Neuronal stem cell (in vitro differentiated cells): ENCODE measurements around the gene RPLP2.
A peak's percentile ranks its signal among the peaks of the same experiment; 100 is the strongest.

ENCODE experiments used
- DNase-seq: peaks from one replicate; pipeline ENCODE4 v3.0.0-alpha.2; 2013; ENCODE audit warnings: low spot score
- H2AFZ ChIP-seq: one replicate; pipeline ENCODE4 v1.6.1; 2013; ENCODE audit warnings: mild to moderate bottlenecking, low read length, inconsistent platforms
- H2AK5ac ChIP-seq: 2 replicates; pipeline ENCODE4 v1.6.1; 2013; ENCODE audit warnings: low read depth, mild to moderate bottlenecking, inconsistent platforms, low read length, moderate library complexity, mixed read lengths
- H2BK120ac ChIP-seq: 2 replicates; pipeline ENCODE4 v1.6.1; 2013; ENCODE audit warnings: low read depth, mild to moderate bottlenecking, inconsistent platforms, low read length, moderate library complexity, mixed read lengths
- H2BK12ac ChIP-seq: one replicate; pipeline ENCODE4 v1.6.1; 2013; ENCODE audit warnings: low read length, inconsistent platforms
- H2BK15ac ChIP-seq: 2 replicates; pipeline ENCODE4 v1.6.1; 2013; ENCODE audit warnings: mild to moderate bottlenecking, low read length, inconsistent platforms, mixed read lengths
- H2BK5ac ChIP-seq: one replicate; pipeline ENCODE4 v1.6.1; 2013; ENCODE audit warnings: inconsistent platforms, mild to moderate bottlenecking, low read length, moderate library complexity
- H3K14ac ChIP-seq: one replicate; pipeline ENCODE4 v1.6.1; 2013; ENCODE audit warnings: low read length, inconsistent platforms
- H3K18ac ChIP-seq: 2 replicates; pipeline ENCODE4 v1.6.1; 2013; ENCODE audit warnings: low read length, inconsistent platforms
- H3K23ac ChIP-seq: 2 replicates; pipeline ENCODE4 v1.6.1; 2013; ENCODE audit warnings: low read depth, mild to moderate bottlenecking, mixed read lengths, low read length, inconsistent platforms; ENCODE audit not compliant: poor library complexity
- H3K27ac ChIP-seq: replicated peaks from 3 replicates; pipeline ENCODE4 v1.5.1; 2013; ENCODE audit warnings: low read length, inconsistent platforms
- H3K27me3 ChIP-seq, 3 experiments: 2 replicates each; pipeline ENCODE4 v1.6.1; 2013; ENCODE audit warnings: low read length in 3 of 3, mild to moderate bottlenecking in 2 of 3, inconsistent platforms in 1 of 3, low read depth in 1 of 3, mixed read lengths in 1 of 3, moderate library complexity in 1 of 3; ENCODE audit not compliant: control insufficient read depth in 3 of 3, insufficient read depth in 3 of 3
- H3K36me3 ChIP-seq, 2 donors: replicated peaks in 1 of 2; 2 replicates each; pipeline ENCODE4 v1.6.1; 2013; ENCODE audit warnings: low read length in 2 of 2; ENCODE audit not compliant: control insufficient read depth in 2 of 2, insufficient read depth in 2 of 2
- H3K4ac ChIP-seq: 2 replicates; pipeline ENCODE4 v1.6.1; 2013; ENCODE audit warnings: inconsistent platforms, mild to moderate bottlenecking, low read length, moderate library complexity
- H3K4me1 ChIP-seq, 2 donors: 1 replicate in 1 of 2; 2 replicates in 1 of 2; pipeline ENCODE4 v1.6.1; 2013; ENCODE audit warnings: low read length in 2 of 2, low read depth in 1 of 2; ENCODE audit not compliant: control insufficient read depth in 2 of 2, insufficient read depth in 1 of 2
- H3K4me2 ChIP-seq: one replicate; pipeline ENCODE4 v1.6.1; 2013; ENCODE audit warnings: mild to moderate bottlenecking, low read length, inconsistent platforms; ENCODE audit not compliant: insufficient read depth, poor library complexity, severe bottlenecking
- H3K4me3 ChIP-seq, 2 donors: 2 replicates each; pipeline ENCODE4 v1.5.1; 2013; ENCODE audit warnings: low read length in 2 of 2, mild to moderate bottlenecking in 2 of 2, inconsistent platforms in 1 of 2, moderate library complexity in 1 of 2
- H3K79me1 ChIP-seq: one replicate; pipeline ENCODE4 v1.6.1; 2013; ENCODE audit warnings: low read depth, mild to moderate bottlenecking, inconsistent platforms, low read length, moderate library complexity
- H3K9ac ChIP-seq: one replicate; pipeline ENCODE4 v1.6.1; 2013; ENCODE audit warnings: mild to moderate bottlenecking, low read depth, low read length, inconsistent platforms; ENCODE audit not compliant: poor library complexity
- H3K9me3 ChIP-seq, 2 donors: replicated peaks in 1 of 2; 2 replicates each; pipeline versions ENCODE3 to v1.6.1; 2013; ENCODE audit warnings: low read length in 2 of 2, mild to moderate bottlenecking in 2 of 2, inconsistent platforms in 1 of 2, low read depth in 1 of 2, mixed read lengths in 1 of 2, moderate library complexity in 1 of 2; ENCODE audit not compliant: control insufficient read depth in 2 of 2, insufficient read depth in 1 of 2
- H4K8ac ChIP-seq: one replicate; pipeline ENCODE4 v1.6.1; 2013; ENCODE audit warnings: low read depth, mild to moderate bottlenecking, inconsistent platforms, low read length, moderate library complexity
- H4K91ac ChIP-seq: one replicate; pipeline ENCODE4 v1.6.1; 2013; ENCODE audit warnings: low read length, low read depth, mild to moderate bottlenecking, inconsistent platforms; ENCODE audit not compliant: poor library complexity
- WGBS, 2 donors: extraction: QIAGEN DNeasy Blood & Tissue Kit; methylation state at CpG; one replicate each; pipeline ENCODE4 v1.1.7; 2013; ENCODE audit warnings: missing lambda C conversion rate in 2 of 2, mixed read lengths in 1 of 2; ENCODE audit not compliant: insufficient read length in 2 of 2, insufficient replicate concordance in 1 of 2; ENCODE audit errors: extremely low coverage in 2 of 2; 5-methylcytosine and 5-hydroxymethylcytosine counted together

The RPLP2 gene

GRCh38 chr11:802693-803466 lies 6.9 kb upstream of the RPLP2 start:
- Histone ChIP-seq H2BK15ac (peak overlapping the region; percentile 67), H3K9me3 (no peaks in the 10 kb centered on the region), H2BK12ac (no peak overlapping the region), H3K18ac (peak overlapping the region; percentile 57), H2BK120ac (no peak overlapping the region), H3K36me3 (peaks cover 23 to 50% of the 10 kb centered on the region in 2 donors), H3K27ac (no peak overlapping the region), H3K79me1 (peaks cover 18% of the 10 kb centered on the region), H4K8ac (no peak overlapping the region), H3K9ac (peak overlapping the region; percentile 88), H3K27me3 (no peaks in the 10 kb centered on the region), H4K91ac (no peak overlapping the region), H3K4me3 (peak overlapping the region; percentile 35 to 58), H3K23ac (peak overlapping the region; percentile 65), H3K4me2 (no peak overlapping the region), H2AK5ac (peak overlapping the region; percentile 63), H3K4me1 (peaks cover 12 to 17% of the 10 kb centered on the region in 2 donors), H3K14ac (peak overlapping the region; percentile 21), H2AFZ (no peak overlapping the region), H2BK5ac (peak overlapping the region; percentile 98), H3K4ac (no peak overlapping the region)
- no CpG with 5 or more reads among the region's 28 CpGs for WGBS, 2 donors
- no peak for DNase-seq

DNA sequence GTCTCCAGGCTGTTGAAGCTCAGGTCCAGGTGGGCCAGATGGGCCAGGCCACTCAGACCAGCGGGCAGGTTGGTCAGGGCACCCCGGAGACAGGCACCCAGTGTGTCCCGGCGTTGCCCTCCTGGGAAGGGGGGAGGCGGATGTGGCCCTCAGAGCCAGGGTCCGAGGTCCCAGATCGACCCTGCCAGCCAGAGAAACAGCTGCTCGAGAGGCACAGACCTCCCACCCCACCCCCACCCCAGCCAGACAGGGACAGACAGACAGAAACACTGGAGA lies 6.4 kb upstream of the RPLP2 start:
- no peak overlapping the region for H4K91ac ChIP-seq
- H3K9me3 ChIP-seq, result no peaks in the 10 kb centered on the region
- H3K9ac ChIP-seq, result peak overlapping the region; percentile 88
- H3K4me3 ChIP-seq, result peak overlapping the region; percentile 35 to 58
- H2BK5ac ChIP-seq, result peak overlapping the region; percentile 98
- H3K4me1 ChIP-seq, result peaks cover 14 to 20% of the 10 kb centered on the region in 2 donors
- no peak overlapping the region for H2BK12ac ChIP-seq
- no peaks in the 10 kb centered on the region for H3K27me3 ChIP-seq
- H2BK15ac ChIP-seq, result peak overlapping the region; percentile 67
- H3K36me3 ChIP-seq, result peaks cover 23 to 50% of the 10 kb centered on the region in 2 donors
- WGBS, 2 donors, result no CpG with 5 or more reads among the region's 8 CpGs
- H3K23ac ChIP-seq, result peak overlapping the region; percentile 65
- peak overlapping the region; percentile 63 for H2AK5ac ChIP-seq
- H3K79me1 ChIP-seq, result peaks cover 17% of the 10 kb centered on the region
- H3K4ac ChIP-seq, result no peak overlapping the region
- H4K8ac ChIP-seq, result no peak overlapping the region
- no peak for DNase-seq
- no peak overlapping the region for H3K4me2 ChIP-seq
- no peak overlapping the region for H3K14ac ChIP-seq
- no peak overlapping the region for H2BK120ac ChIP-seq
- H3K27ac ChIP-seq, result no peak overlapping the region
- H3K18ac ChIP-seq, result peak overlapping the region; percentile 57
- no peak overlapping the region for H2AFZ ChIP-seq

DNA sequence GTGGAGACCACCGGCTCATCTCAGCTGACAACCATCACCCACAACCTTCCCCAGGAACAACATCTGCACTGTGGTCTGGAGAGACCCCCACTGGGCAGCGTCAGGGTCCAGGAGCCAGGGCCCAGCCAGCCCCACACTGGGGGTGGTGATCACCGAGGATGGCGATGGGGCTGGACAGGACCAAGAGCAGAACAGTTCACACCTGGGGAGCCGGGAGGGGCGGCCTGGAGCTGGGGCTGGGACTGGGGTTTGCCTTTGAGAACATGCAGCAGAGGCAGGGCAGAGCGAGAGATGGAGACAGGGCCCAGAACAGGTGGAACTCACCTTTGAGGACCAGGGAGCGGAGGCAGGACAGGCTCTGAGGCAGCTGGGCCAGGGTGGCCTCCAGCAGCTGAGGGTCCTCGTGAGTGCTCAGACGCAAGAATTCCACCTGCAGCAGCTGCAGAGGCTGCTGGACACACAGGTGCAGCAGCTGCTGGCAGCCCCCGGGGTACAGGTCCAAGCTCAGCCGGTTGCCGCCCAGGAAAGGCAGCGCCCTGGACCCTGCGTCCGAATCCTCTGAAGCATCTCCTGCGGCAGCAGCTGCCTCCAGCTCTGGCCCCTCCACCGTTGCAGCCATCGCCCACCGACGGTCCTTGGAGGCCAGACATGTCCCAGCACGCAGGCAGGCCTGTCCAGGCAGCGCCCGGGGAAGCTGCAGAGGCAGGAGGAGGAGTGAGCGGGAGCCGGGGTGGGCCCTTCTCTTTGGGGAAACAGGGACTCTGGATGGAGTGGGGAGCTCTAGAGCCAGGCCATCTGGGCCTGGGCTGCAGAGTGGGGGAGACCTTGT lies 5.8 kb upstream of the RPLP2 start:
- no peak for DNase-seq
- Histone ChIP-seq H3K27ac (no peak overlapping the region), H3K4me2 (peak overlapping the region; percentile 91), H3K36me3 (peaks cover 23 to 48% of the 10 kb centered on the region in 2 donors), H3K14ac (peak overlapping the region; percentile 21), H2BK12ac (peak overlapping the region; percentile 16), H2BK15ac (peak overlapping the region; percentile 91), H3K4ac (peak overlapping the region; percentile 17), H3K18ac (peak overlapping the region; percentile 92), H3K9me3 (no peaks in the 10 kb centered on the region), H2AFZ (no peak overlapping the region), H4K8ac (no peak overlapping the region), H2AK5ac (peak overlapping the region; percentile 90), H2BK5ac (peak overlapping the region; percentile 98), H3K27me3 (no peaks in the 10 kb centered on the region), H3K4me3 (peak overlapping the region; percentile 58 to 80), H2BK120ac (no peak overlapping the region), H3K79me1 (peaks cover 20% of the 10 kb centered on the region), H4K91ac (peak overlapping the region; percentile 25), H3K23ac (peak overlapping the region; percentile 20), H3K9ac (peak overlapping the region; percentile 88), H3K4me1 (peaks cover 18 to 22% of the 10 kb centered on the region in 2 donors)
- WGBS, 2 donors, result no CpG with 5 or more reads among the region's 26 CpGs

- peak overlapping the region; percentile 90 for H2AK5ac ChIP-seq
- peak overlapping the region; percentile 82 for H3K14ac ChIP-seq
- H3K4me3 ChIP-seq, result peak overlapping the region; percentile 58 to 80
- peak overlapping the region; percentile 5 for H3K23ac ChIP-seq
- peak overlapping the region; percentile 17 for H3K4ac ChIP-seq
- H3K4me1 ChIP-seq, result peaks cover 18 to 22% of the 10 kb centered on the region in 2 donors
- peaks cover 23 to 42% of the 10 kb centered on the region in 2 donors for H3K36me3 ChIP-seq
- H2BK15ac ChIP-seq, result peak overlapping the region; percentile 91
- no peak overlapping the region for H4K8ac ChIP-seq
- H2BK120ac ChIP-seq, result no peak overlapping the region
- H3K27ac ChIP-seq, result peak overlapping the region; percentile 44
- no peak overlapping the region for H4K91ac ChIP-seq
- H3K18ac ChIP-seq, result peak overlapping the region; percentile 92
- WGBS, 2 donors, result no CpG with 5 or more reads among the region's 18 CpGs
- H2AFZ ChIP-seq, result peak overlapping the region; percentile 65
- DNase-seq, result no peak
- H2BK5ac ChIP-seq, result peak overlapping the region; percentile 98
- peak overlapping the region; percentile 91 for H3K4me2 ChIP-seq
- H3K9me3 ChIP-seq, result no peaks in the 10 kb centered on the region
- peaks cover 22% of the 10 kb centered on the region for H3K79me1 ChIP-seq
- peak overlapping the region; percentile 3 for H2BK12ac ChIP-seq
- H3K9ac ChIP-seq, result peak overlapping the region; percentile 88
- no peaks in the 10 kb centered on the region for H3K27me3 ChIP-seq
Measured at GRCh38 chr11:804599-804964, 5.2 kb upstream of the RPLP2 start.
